K562 (cell line): ENCODE results near the gene EEF1A2. TPM values are rescaled to one million over a fixed set of nuclear protein-coding genes. Genes with fewer than 3 reads are reported as not detected.

Experiments
- ATAC-seq: fragments of 200-7000 bp; cut with Tn5 transposase; 3 replicates; pipeline ENCODE4 v1.9.1; 2020; ENCODE audit warnings: moderate library complexity
- BruUV-seq: library from RNA; stranded (reverse); fragments of 400-500 nt; replicated peaks from 2 replicates; lab custom pipeline; 2021; lab: Mats Ljungman, UMichigan
- CTCF ChIA-PET: fragments of 300-600 bp; formaldehyde crosslinking; extraction: SDS; loops from one replicate; lab custom pipeline; 2021; ENCODE audit warnings: low intra/inter-chr PET ratio; lab: Yijun Ruan, JAX
- POLR2A ChIA-PET: fragments of 300-600, 350-650 bp; sonication (Branson Sonifier 250); formaldehyde crosslinking; extraction: SDS; loops from one replicate; lab custom pipeline; 2021; ENCODE audit warnings: antibody characterized with exemption, inconsistent platforms; lab: Yijun Ruan, JAX
- DNase-seq, 4 experiments: peaks; one replicate each; pipeline versions ENCODE4 v3.0.0 to v3.0.0-alpha.2; 2011 to 2018; ENCODE audit warnings: low spot score in 3 of 4, mixed read lengths in 3 of 4; ENCODE audit errors: extremely low read depth in 1 of 4
- FAIRE-seq: peaks from 2 replicates; lab custom pipeline; 2011; peaks lifted over from hg19 to GRCh38; lab: Jason Lieb, UNC
- H2AFZ ChIP-seq: 2 replicates; pipeline ENCODE4 v1.6.0; 2011; ENCODE audit warnings: low read depth, low read length, control low read depth, inconsistent platforms
- H3K27ac ChIP-seq: fragments of 200-600 bp; 3 replicates; pipeline ENCODE4 v1.8.0; 2011; ENCODE audit warnings: low read depth, mild to moderate bottlenecking, control low read depth, inconsistent platforms, low read length, moderate library complexity, mixed read lengths; ENCODE audit errors: extremely low read depth
- H3K27me3 ChIP-seq, 2 experiments: fragments of 300-600 bp in 1 of 2; 2 replicates in 1 of 2; 3 replicates in 1 of 2; pipeline versions ENCODE4 v1.6.0 to v1.8.0; 2011; ENCODE audit warnings: inconsistent platforms in 2 of 2, low read length in 2 of 2, mild to moderate bottlenecking in 1 of 2, mixed read lengths in 1 of 2, moderate library complexity in 1 of 2; ENCODE audit not compliant: control insufficient read depth in 2 of 2, insufficient read depth in 2 of 2
- H3K36me3 ChIP-seq: fragments of 300-600 bp; 3 replicates; pipeline ENCODE4 v1.8.0; 2011; ENCODE audit warnings: mild to moderate bottlenecking, low read length, inconsistent platforms; ENCODE audit not compliant: control insufficient read depth, insufficient read depth
- H3K4me1 ChIP-seq, 2 experiments: fragments of 200-600 bp in 1 of 2; replicated peaks in 1 of 2; 2 replicates in 1 of 2; 3 replicates in 1 of 2; pipeline versions ENCODE4 v1.5.1 to v1.8.0; 2011; ENCODE audit warnings: inconsistent platforms in 2 of 2, low read length in 2 of 2, mild to moderate bottlenecking in 1 of 2, mixed read lengths in 1 of 2, moderate library complexity in 1 of 2; ENCODE audit not compliant: control insufficient read depth in 2 of 2, insufficient read depth in 2 of 2
- H3K4me2 ChIP-seq: 2 replicates; pipeline ENCODE4 v1.6.1; 2011; ENCODE audit warnings: low read length, control low read depth, inconsistent platforms, mixed read lengths; ENCODE audit not compliant: insufficient read depth
- H3K4me3 ChIP-seq: fragments of 200-600 bp; sonication (generic), shearing (Covaris generic); 2 replicates; pipeline ENCODE4 v1.5.1; 2016; ENCODE audit warnings: control low read depth, inconsistent platforms
- H3K79me2 ChIP-seq: fragments of 200-600 bp; 3 replicates; pipeline ENCODE4 v1.8.0; 2011; ENCODE audit warnings: low read length, inconsistent platforms; ENCODE audit not compliant: control insufficient read depth, insufficient read depth
- H3K9ac ChIP-seq, 2 experiments: 2 replicates each; pipeline versions ENCODE4 v1.6.0 to v1.6.1; 2011; ENCODE audit warnings: low read depth in 2 of 2, low read length in 2 of 2, control low read depth in 1 of 2, inconsistent platforms in 1 of 2, mild to moderate bottlenecking in 1 of 2, mixed read lengths in 1 of 2; ENCODE audit not compliant: insufficient read depth in 1 of 2
- H3K9me1 ChIP-seq: one replicate; pipeline ENCODE4 v1.6.0; 2011; ENCODE audit warnings: inconsistent platforms, mild to moderate bottlenecking, low read length, moderate library complexity; ENCODE audit not compliant: control insufficient read depth, insufficient read depth
- H3K9me3 ChIP-seq: replicated peaks from 2 replicates; pipeline ENCODE4 v1.5.1; 2011; ENCODE audit warnings: low read depth, low read length, inconsistent platforms; ENCODE audit not compliant: control insufficient read depth, insufficient read depth
- H4K20me1 ChIP-seq: replicated peaks from 2 replicates; pipeline ENCODE4 v1.6.1; 2011; ENCODE audit warnings: low read length, inconsistent platforms, mixed read lengths; ENCODE audit not compliant: control insufficient read depth, insufficient read depth
- CTCF ChIP-seq, 3 experiments: IDR thresholded peaks in 2 of 3; conservative IDR thresholded peaks in 1 of 3; 2 replicates each; pipeline ENCODE4 v1.5.1; 2011 to 2012; ENCODE audit warnings: low read length in 3 of 3, mild to moderate bottlenecking in 3 of 3, control low read depth in 2 of 3, improper control_type of control experiment in 1 of 3, inconsistent platforms in 1 of 3, low read depth in 1 of 3, mixed read lengths in 1 of 3, moderate library complexity in 1 of 3; ENCODE audit not compliant: insufficient read depth in 2 of 3
- SPI1 ChIP-seq: IDR thresholded peaks from 2 replicates; pipeline ENCODE4 v1.6.1; 2011; ENCODE audit warnings: low read depth, low read length, control low read depth, borderline replicate concordance
- ZNF24 ChIP-seq: fragments of 450-650 bp; IDR thresholded peaks from 2 replicates; pipeline ENCODE4 v1.6.1; 2016
- WGBS: fragments of 100-300 bp; shearing (Covaris generic); methylation state at CpG from one replicate; pipeline ENCODE4 v1.1.6; 2016; ENCODE audit warnings: low coverage, mixed read lengths; ENCODE audit not compliant: insufficient coverage; ENCODE audit errors: missing lambda C conversion rate; 5-methylcytosine and 5-hydroxymethylcytosine counted together
- in situ Hi-C: fragments of 300-500 bp; cut with MboI; formaldehyde crosslinking; loops from 4 replicates; pipeline ENCODE4 v1.15.0; 2018; ENCODE audit warnings: inconsistent platforms, mixed read lengths
- intact Hi-C: fragments of 100-400 bp; cut with micrococcal nuclease; formaldehyde crosslinking; loops from 2 replicates; pipeline ENCODE4 v1.14.2; 2022
- polyA plus RNA-seq, 8 experiments: library from polyadenylated mRNA; depleted of rRNA in 4 of 8; stranded (reverse) in 5 of 8; unstranded in 3 of 8; fragments of >200 nt; fragmentation: Nextera tagmentation in 2 of 8; fragmentation: Illumina TruSeq in 1 of 8; extraction: Ambion mirVana in 2 of 8; extraction: Trizol in 1 of 8; gene quantifications; 2 replicates each; pipeline versions ENCODE4 v1.2.1 to v1.2.3, GENCODE V29; 2011 to 2014; ENCODE audit warnings: inconsistent platforms in 1 of 8, missing spikeins in 1 of 8
- total RNA-seq, 7 experiments: library from RNA; depleted of rRNA in 6 of 7; stranded (reverse); fragments of >200 nt in 6 of 7; fragmentation: Illumina TruSeq in 2 of 7; extraction: Trizol in 2 of 7; gene quantifications; 2 replicates each; pipeline versions ENCODE4 v1.2.1 to v1.2.3, GENCODE V29; 2011 to 2021; ENCODE audit warnings: low replicate concordance in 1 of 7

Gene EEF1A2
- total and polyA plus RNA-seq, 9 of the 15 experiments (the other 6 are each of a cell fraction or from before 2014, with no cell fraction given), result 0.04 to 29.6 (median 11.5) TPM

- no peaks in the 10 kb centered on the region for H3K9me3 ChIP-seq
- ChIA-PET POLR2A (interaction anchor here (0.7 to 1.5 kb wide), 3 partner anchors 8 to 148 kb away, joined by 3 to 5 read pairs (median 3); partner anchors contain the start of gene PPDPF), CTCF (no interaction called here)
- no peak overlapping the region for H3K27ac ChIP-seq
- H3K4me3 ChIP-seq, result no peak overlapping the region
- peaks cover 0 to 38% of the 10 kb centered on the region in 2 experiments; a peak in 4 of 5 replicates for H3K27me3 ChIP-seq
- in situ Hi-C loops, result no loop called here
- H4K20me1 ChIP-seq, result no peaks in the 10 kb centered on the region
- H2AFZ ChIP-seq, result no peak overlapping the region; the same call in 1 of the 2 replicates
- intact Hi-C loops, result no loop called here
- H3K4me1 ChIP-seq, result peaks cover 0 to 67% of the 10 kb centered on the region in 2 experiments; a peak in 3 of 5 replicates
- no peaks in the 10 kb centered on the region for H3K36me3 ChIP-seq
- TF ChIP-seq CTCF (IDR thresholded peaks at IDR 0.05 in 2 of 3, conservative IDR thresholded peaks at IDR 0.05 in 1 of 3; ENCODE audit: insufficient read depth in 2 of 3, low read depth in 1 of 3, low read length in 3 of 3) (no peak), SPI1 (0 out of 2 replicates have a peak, but pooled peaks have one; percentile 25), ZNF24 (peak; percentile 95)
- H3K9ac ChIP-seq, result peak overlapping the region in 1 of 2 experiments; percentile 35; a peak in 1 of 4 replicates
- H3K79me2 ChIP-seq, result no peaks in the 10 kb centered on the region
- WGBS, result 21% methylated on average over 42 of the region's 58 CpGs
- FAIRE-seq (no peak), ATAC-seq (no peak), DNase-seq (no peak)
- H3K9me1 ChIP-seq, result no peaks in the 10 kb centered on the region
- H3K4me2 ChIP-seq, result no peak overlapping the region
- no TSS peak for BruUV-seq
Measured at GRCh38 chr20:63546956-63547724, 48.3 kb upstream of the EEF1A2 start.
